ENCODE measurements around the gene ARPC2. TPM values are rescaled to one million over a fixed set of nuclear protein-coding genes. Genes with fewer than 3 reads are reported as not detected.

ARPC2 gene
- total RNA-seq, 1 donor from 2014 or later, result 265 TPM

- H3K9me3 Mint-ChIP-seq (ENCODE audit: unreplicated experiment), result no peaks in the 10 kb centered on the region
- no peak overlapping the region for H3K4me3 Mint-ChIP-seq (ENCODE audit: unreplicated experiment)
Measured at GRCh38 chr2:218249691-218250090, 32.7 kb downstream of the ARPC2 start.

GRCh38 chr2:218252509-218253231 lies 35.7 kb downstream of the ARPC2 start:
- no peaks in the 10 kb centered on the region for H3K9me3 Mint-ChIP-seq (ENCODE audit: unreplicated experiment)
- TF ChIP-seq CTCF (IDR thresholded peaks at IDR 0.05), result no peak
- no peak overlapping the region for H3K27ac Mint-ChIP-seq (ENCODE audit: unreplicated experiment)
- no peaks in the 10 kb centered on the region for H3K27me3 Mint-ChIP-seq (ENCODE audit: unreplicated experiment)
- peaks cover 59% of the 10 kb centered on the region for H3K36me3 Mint-ChIP-seq (ENCODE audit: unreplicated experiment)
- DNase-seq (ENCODE audit: extremely low spot score, unreplicated experiment), result no peak
- no peak overlapping the region for H3K4me3 Mint-ChIP-seq (ENCODE audit: unreplicated experiment)
- H3K4me1 Mint-ChIP-seq (ENCODE audit: unreplicated experiment), result no peaks in the 10 kb centered on the region

More at GRCh38 chr2:218249691-218250090, 32.7 kb downstream of the ARPC2 start:
- H3K4me1 Mint-ChIP-seq (ENCODE audit: unreplicated experiment), result peaks cover 2% of the 10 kb centered on the region
- no peaks in the 10 kb centered on the region for H3K27me3 Mint-ChIP-seq (ENCODE audit: unreplicated experiment)
- H3K36me3 Mint-ChIP-seq (ENCODE audit: unreplicated experiment), result peaks cover 64% of the 10 kb centered on the region
- no peak for TF ChIP-seq CTCF (IDR thresholded peaks at IDR 0.05)
- DNase-seq (ENCODE audit: extremely low spot score, unreplicated experiment), result no peak
- peak overlapping the region; percentile 23 for H3K27ac Mint-ChIP-seq (ENCODE audit: unreplicated experiment)

GRCh38 chr2:218253232-218253625 lies 36.2 kb downstream of the ARPC2 start:
- Mint-ChIP-seq H3K27ac (ENCODE audit: unreplicated experiment) (no peak overlapping the region), H3K36me3 (ENCODE audit: unreplicated experiment) (peaks cover 55% of the 10 kb centered on the region), H3K4me1 (ENCODE audit: unreplicated experiment) (no peaks in the 10 kb centered on the region), H3K27me3 (ENCODE audit: unreplicated experiment) (no peaks in the 10 kb centered on the region), H3K9me3 (ENCODE audit: unreplicated experiment) (no peaks in the 10 kb centered on the region), H3K4me3 (ENCODE audit: unreplicated experiment) (no peak overlapping the region)
- DNase-seq (ENCODE audit: extremely low spot score, unreplicated experiment), result no peak
- no peak for TF ChIP-seq CTCF (IDR thresholded peaks at IDR 0.05)

GRCh38 chr2:218255446-218255845 lies 38.5 kb downstream of the ARPC2 start:
- DNase-seq (ENCODE audit: extremely low spot score, unreplicated experiment), result no peak
- Mint-ChIP-seq H3K36me3 (ENCODE audit: unreplicated experiment) (peaks cover 38% of the 10 kb centered on the region), H3K4me1 (ENCODE audit: unreplicated experiment) (peaks cover 16% of the 10 kb centered on the region), H3K9me3 (ENCODE audit: unreplicated experiment) (no peaks in the 10 kb centered on the region), H3K27ac (ENCODE audit: unreplicated experiment) (no peak overlapping the region), H3K27me3 (ENCODE audit: unreplicated experiment) (no peaks in the 10 kb centered on the region), H3K4me3 (ENCODE audit: unreplicated experiment) (no peak overlapping the region)
- no peak for TF ChIP-seq CTCF (IDR thresholded peaks at IDR 0.05)

- Mint-ChIP-seq H3K27ac (ENCODE audit: unreplicated experiment) (no peak overlapping the region), H3K36me3 (ENCODE audit: unreplicated experiment) (peaks cover 32% of the 10 kb centered on the region), H3K4me1 (ENCODE audit: unreplicated experiment) (peaks cover 24% of the 10 kb centered on the region), H3K4me3 (ENCODE audit: unreplicated experiment) (no peak overlapping the region), H3K9me3 (ENCODE audit: unreplicated experiment) (no peaks in the 10 kb centered on the region), H3K27me3 (ENCODE audit: unreplicated experiment) (no peaks in the 10 kb centered on the region)
- no peak for DNase-seq (ENCODE audit: extremely low spot score, unreplicated experiment)
- no peak for TF ChIP-seq CTCF (IDR thresholded peaks at IDR 0.05)
Measured at GRCh38 chr2:218256612-218257350, 39.8 kb downstream of the ARPC2 start.
